A549 (cell line): ENCODE data around the gene NPAT. TPM values are rescaled to one million over a fixed set of nuclear protein-coding genes. Genes with fewer than 3 reads are reported as not detected.

Source experiments
- ATAC-seq, 2 experiments: fragments of 200-7000 bp in 1 of 2; fragments of >200 bp in 1 of 2; cut with Nextera tagmentation in 1 of 2; cut with Tn5 transposase in 1 of 2; 3 replicates each; pipeline versions ENCODE4 v1.8.0 to v1.9.1; 2018 to 2020; ENCODE audit warnings: mild to moderate bottlenecking in 1 of 2, moderate library complexity in 1 of 2
- CTCF ChIA-PET: fragments of 300-600 bp; sonication (Branson Sonifier 250); formaldehyde crosslinking; extraction: SDS; loops from one replicate; lab custom pipeline; 2021; ENCODE audit warnings: antibody characterized with exemption, inconsistent platforms; lab: Yijun Ruan, JAX
- POLR2A ChIA-PET: fragments of 350-600 bp; formaldehyde crosslinking; extraction: SDS; loops from one replicate; lab custom pipeline; 2021; ENCODE audit warnings: antibody characterized with exemption, inconsistent platforms; lab: Yijun Ruan, JAX
- DNase-seq, 2 experiments: peaks; one replicate each; pipeline versions ENCODE4 v3.0.0 to v3.0.0-alpha.2; 2011 to 2016; ENCODE audit warnings: low read depth in 1 of 2, low spot score in 1 of 2
- FAIRE-seq: peaks from 2 replicates; lab custom pipeline; 2011; peaks lifted over from hg19 to GRCh38; lab: Jason Lieb, UNC
- H3K27ac ChIP-seq, 2 experiments: fragments of >200 bp; sonication (Bioruptor Twin); formaldehyde crosslinking; 3 replicates each; pipeline ENCODE4 v1.5.1; 2016 to 2017
- H3K4me1 ChIP-seq: fragments of >200 bp; sonication (Bioruptor Twin); formaldehyde crosslinking; 3 replicates; pipeline ENCODE4 v1.6.1; 2016
- H3K4me2 ChIP-seq: fragments of >200 bp; sonication (Bioruptor Twin); formaldehyde crosslinking; 3 replicates; pipeline ENCODE4 v1.6.1; 2016
- H3K4me3 ChIP-seq: fragments of >200 bp; sonication (Bioruptor Twin); formaldehyde crosslinking; 3 replicates; pipeline ENCODE4 v1.5.1; 2016
- H3K9me3 ChIP-seq: fragments of >200 bp; sonication (Bioruptor Twin); formaldehyde crosslinking; 3 replicates; pipeline ENCODE4 v1.6.1; 2016
- CBX2 ChIP-seq: fragments of 200-600 bp; sonication (generic); IDR thresholded peaks from 2 replicates; pipeline ENCODE4 v1.6.1; 2016; ENCODE audit warnings: low read depth, mild to moderate bottlenecking, borderline replicate concordance
- CHD4 ChIP-seq: fragments of 200-600 bp; sonication (generic); IDR thresholded peaks from 2 replicates; pipeline ENCODE4 v1.6.1; 2016; ENCODE audit warnings: antibody characterized with exemption, mild to moderate bottlenecking, borderline replicate concordance
- CTCF ChIP-seq: fragments of >200 bp; sonication (Bioruptor Twin); formaldehyde crosslinking; IDR thresholded peaks from 3 replicates; pipeline ENCODE4 v1.5.1; 2016
- EHF ChIP-seq: fragments of 250-450 bp; sonication (Bioruptor Pico); IDR thresholded peaks from 2 replicates; pipeline ENCODE4 v1.5.0; 2020; ENCODE audit warnings: mild to moderate bottlenecking
- EHMT2 ChIP-seq: fragments of 200-600 bp; sonication (generic); IDR thresholded peaks from 2 replicates; pipeline ENCODE4 v1.6.1; 2016; ENCODE audit warnings: antibody characterized with exemption, low read depth, mild to moderate bottlenecking, moderate library complexity
- ELK1 ChIP-seq: fragments of 150-350 bp; IDR thresholded peaks from 2 replicates; pipeline ENCODE4 v1.6.1; 2014; ENCODE audit warnings: low read depth, mild to moderate bottlenecking, low read length
- EP300 ChIP-seq, 2 experiments: fragments of >200 bp; sonication (Bioruptor Twin); formaldehyde crosslinking; IDR thresholded peaks; 2 replicates in 1 of 2; 3 replicates in 1 of 2; pipeline ENCODE4 v1.6.1; 2016 to 2017
- FOSL2 ChIP-seq, 2 experiments: fragments of 450-650 bp in 1 of 2; fragments of >200 bp in 1 of 2; sonication (Bioruptor Twin) in 1 of 2; formaldehyde crosslinking; IDR thresholded peaks; 2 replicates each; pipeline versions ENCODE4 v1.5.0 to v1.6.1; 2016 to 2020; ENCODE audit warnings: mild to moderate bottlenecking in 1 of 2, moderate library complexity in 1 of 2
- GATA3 ChIP-seq: IDR thresholded peaks from 2 replicates; pipeline ENCODE4 v1.6.1; 2012; ENCODE audit warnings: borderline replicate concordance
- HDAC2 ChIP-seq: fragments of 200-600 bp; sonication (generic); IDR thresholded peaks from 2 replicates; pipeline ENCODE4 v1.6.1; 2016
- HES2 ChIP-seq: fragments of >200 bp; sonication (Bioruptor Twin); formaldehyde crosslinking; IDR thresholded peaks from 2 replicates; pipeline ENCODE4 v1.6.1; 2016
- HEYL ChIP-seq: fragments of 250-450 bp; sonication (Bioruptor Pico); IDR thresholded peaks from 2 replicates; pipeline ENCODE4 v1.8.0; 2021; ENCODE audit warnings: mild to moderate bottlenecking, moderate library complexity
- HOXB5 ChIP-seq: fragments of 250-450 bp; sonication (Bioruptor Pico); IDR thresholded peaks from 2 replicates; pipeline ENCODE4 v1.5.0; 2020; ENCODE audit warnings: mild to moderate bottlenecking, moderate library complexity
- JUN ChIP-seq, 2 experiments: fragments of >200 bp; sonication (Bioruptor Twin); formaldehyde crosslinking; IDR thresholded peaks; 2 replicates in 1 of 2; 3 replicates in 1 of 2; pipeline ENCODE4 v1.6.1; 2016 to 2017
- KDM5A ChIP-seq: fragments of 200-600 bp; sonication (generic); IDR thresholded peaks from 2 replicates; pipeline ENCODE4 v1.6.1; 2016; ENCODE audit warnings: antibody characterized with exemption, mild to moderate bottlenecking
- MAFK ChIP-seq: fragments of 450-650 bp; IDR thresholded peaks from 2 replicates; pipeline ENCODE4 v1.6.1; 2014; ENCODE audit not compliant: partially characterized antibody
- MAX ChIP-seq: IDR thresholded peaks from 2 replicates; pipeline ENCODE4 v1.6.1; 2012
- MYC ChIP-seq: IDR thresholded peaks from 2 replicates; pipeline ENCODE4 v1.6.1; 2012; ENCODE audit warnings: mild to moderate bottlenecking, inconsistent platforms, low read length, improper control_type of control experiment, borderline replicate concordance
- NFE2L2 ChIP-seq: fragments of 150-350 bp; conservative IDR thresholded peaks from 2 replicates; pipeline ENCODE4 v1.6.1; 2014; ENCODE audit warnings: low read length
- PHF8 ChIP-seq: fragments of 200-600 bp; sonication (generic); IDR thresholded peaks from 2 replicates; pipeline ENCODE4 v1.6.1; 2016; ENCODE audit warnings: low read depth, mild to moderate bottlenecking, antibody characterized with exemption, moderate library complexity, borderline replicate concordance
- POLR2A ChIP-seq: IDR thresholded peaks from 2 replicates; pipeline ENCODE4 v1.6.1; 2012; ENCODE audit warnings: mild to moderate bottlenecking, low read length
- POLR2AphosphoS2 ChIP-seq: conservative IDR thresholded peaks from 2 replicates; pipeline ENCODE4 v1.6.1; 2012; ENCODE audit warnings: low read length, improper control_type of control experiment, inconsistent platforms
- RARB ChIP-seq: fragments of 250-450 bp; sonication (Bioruptor Pico); IDR thresholded peaks from 2 replicates; pipeline ENCODE4 v1.8.0; 2021; ENCODE audit warnings: mild to moderate bottlenecking, moderate library complexity
- REST ChIP-seq: fragments of 200-600 bp; sonication (generic); IDR thresholded peaks from 2 replicates; pipeline ENCODE4 v1.6.1; 2016; ENCODE audit warnings: antibody characterized with exemption, mild to moderate bottlenecking, moderate library complexity
- SMC3 ChIP-seq: fragments of >200 bp; sonication (Bioruptor Twin); formaldehyde crosslinking; IDR thresholded peaks from 3 replicates; pipeline ENCODE4 v1.6.1; 2018; ENCODE audit warnings: inconsistent platforms
- TFCP2L1 ChIP-seq: fragments of 250-450 bp; sonication (Bioruptor Pico); IDR thresholded peaks from 2 replicates; pipeline ENCODE4 v1.5.0; 2021; ENCODE audit warnings: mild to moderate bottlenecking
- TP53 ChIP-seq: fragments of 250-450 bp; sonication (Bioruptor Pico); IDR thresholded peaks from 2 replicates; pipeline ENCODE4 v1.5.0; 2021; ENCODE audit warnings: mild to moderate bottlenecking, moderate library complexity
- ZFP36 ChIP-seq: fragments of 450-650 bp; IDR thresholded peaks from 2 replicates; pipeline ENCODE4 v1.6.1; 2014; ENCODE audit warnings: borderline replicate concordance; ENCODE audit not compliant: partially characterized antibody
- ZSCAN20 ChIP-seq: fragments of 250-450 bp; sonication (Bioruptor Pico); IDR thresholded peaks from 2 replicates; pipeline ENCODE4 v1.8.0; 2022; ENCODE audit warnings: mild to moderate bottlenecking, moderate library complexity
- WGBS: methylation state at CpG from one replicate; pipeline ENCODE4 v1.1.6; 2017; ENCODE audit errors: missing lambda C conversion rate; 5-methylcytosine and 5-hydroxymethylcytosine counted together
- polyA plus RNA-seq, 4 experiments: library from polyadenylated mRNA; depleted of rRNA in 3 of 4; stranded (reverse); fragments of >200 nt; fragmentation: RNase III in 1 of 4; extraction: RNeasy Plus Mini Kit Qiagen cat#74134 plus additional on column Dnase treatment in 1 of 4; gene quantifications; 2 replicates in 3 of 4; 3 replicates in 1 of 4; pipeline ENCODE4 v1.2.3, GENCODE V29; 2011 to 2017

The NPAT gene
- polyA plus RNA-seq, 2 of the 4 experiments (the other 2 are of a cell fraction) = 4.6 to 9.3 TPM

GRCh38 chr11:108196901-108197300 lies 25.5 kb downstream of the NPAT start:
- Histone ChIP-seq H3K4me3 (no peak overlapping the region), H3K4me1 (no peaks in the 10 kb centered on the region), H3K4me2 (no peak overlapping the region), H3K9me3 (no peaks in the 10 kb centered on the region)
- POLR2A ChIA-PET = no interaction called here
- no peak for ATAC-seq
- CTCF ChIA-PET = interaction anchor here (0.5 kb wide), 1 partner anchor 37 kb away, joined by 3 read pairs; no protein-coding TSS in a partner anchor
- TF ChIP-seq HEYL (CRISPR knock-in tag) (no peak), CHD4 (no peak), HOXB5 (CRISPR knock-in tag) (no peak), ZSCAN20 (CRISPR knock-in tag) (no peak), RARB (CRISPR knock-in tag) (no peak), GATA3 (no peak), SMC3 (no peak), NFE2L2 (no peak), FOSL2 (IDR thresholded peaks at IDR 0.05) (no peak), FOSL2 (CRISPR knock-in tag; IDR thresholded peaks at IDR 0.05) (no peak), EP300 (IDR thresholded peaks at IDR 0.05) (no peak), POLR2A (no peak), EHF (CRISPR knock-in tag) (no peak), JUN (IDR thresholded peaks at IDR 0.05) (no peak), PHF8 (no peak)
- TF ChIP-seq, all 56 proteins: peak for 0
- DNase-seq (no peak), FAIRE-seq (no peak)
- 93% methylated on average over 3 of the region's 3 CpGs for WGBS
- no peak overlapping the region for H3K27ac ChIP-seq

GRCh38 chr11:108193725-108194124 lies 28.7 kb downstream of the NPAT start:
- CTCF ChIA-PET = no interaction called here
- Histone ChIP-seq H3K4me2 (no peak overlapping the region), H3K4me3 (no peak overlapping the region), H3K27ac (no peak overlapping the region), H3K9me3 (no peaks in the 10 kb centered on the region), H3K4me1 (no peaks in the 10 kb centered on the region)
- FAIRE-seq = no peak
- POLR2A ChIA-PET = no interaction called here
- DNase-seq = no peak
- ATAC-seq = no peak
- TF ChIP-seq CHD4 = no peak
- TF ChIP-seq ZFP36 = no peak
- no peak for TF ChIP-seq CBX2
- peak; percentile 78 for TF ChIP-seq MAFK

GRCh38 chr11:108177570-108177969 lies 44.9 kb downstream of the NPAT start:
- Histone ChIP-seq H3K4me1 (no peaks in the 10 kb centered on the region), H3K4me2 (no peak overlapping the region), H3K4me3 (no peak overlapping the region), H3K9me3 (no peaks in the 10 kb centered on the region), H3K27ac (no peak overlapping the region)
- ATAC-seq = no peak
- WGBS = 73% methylated on average over 5 of the region's 5 CpGs
- CTCF ChIA-PET = no interaction called here
- TF ChIP-seq JUN (IDR thresholded peaks at IDR 0.05) (no peak), MAFK (no peak), KDM5A (no peak), HOXB5 (CRISPR knock-in tag) (no peak), CHD4 (no peak), EHMT2 (no peak), TFCP2L1 (CRISPR knock-in tag) (no peak), POLR2AphosphoS2 (no peak), CTCF (no peak), EHF (CRISPR knock-in tag) (no peak), ZFP36 (no peak), TP53 (CRISPR knock-in tag) (no peak), PHF8 (no peak), MAX (no peak), HES2 (no peak), ELK1 (no peak), HDAC2 (no peak), REST (no peak), MYC (no peak)
- FAIRE-seq = no peak
- no peak for DNase-seq
- POLR2A ChIA-PET = no interaction called here
